Suprapubic skin (tissue), 3 donors: ENCODE results near the gene TSC22D4.

Experiments used
- CTCF ChIP-seq, 2 donors: fragments of 200-600 bp in 1 of 2; fragments of 450-650 bp in 1 of 2; sonication (generic) in 1 of 2; IDR thresholded peaks; one replicate each; pipeline ENCODE4 v1.5.1; 2016 to 2019; ENCODE audit warnings: antibody characterized with exemption in 2 of 2, mild to moderate bottlenecking in 1 of 2, moderate library complexity in 1 of 2
- POLR2A ChIP-seq, 2 donors: fragments of 450-650 bp; IDR thresholded peaks; one replicate each; pipeline ENCODE4 v1.6.1; 2017; ENCODE audit warnings: antibody characterized with exemption in 2 of 2, mild to moderate bottlenecking in 2 of 2, moderate library complexity in 2 of 2

GRCh38 chr7:100464791-100465190, 14.2 kb downstream of the TSC22D4 start:
- TF ChIP-seq CTCF (IDR thresholded peaks at IDR 0.05) (no peak), POLR2A (IDR thresholded peaks at IDR 0.05) (no peak)
